GM21367 (cell line): Measurements from ENCODE around the gene LARP7.
"Not testable (repeated sequence)": the region's sequence is repeated elsewhere in the genome, so short reads cannot be mapped to it uniquely, and the experiment has no call there.

Experiments
- ATAC-seq: cut with Tn5 transposase; IDR thresholded peaks from one replicate; pipeline ENCODE4 v1.9.1; 2021; ENCODE audit not compliant: unreplicated experiment

LARP7 gene

GRCh38 chr4:112649055-112649408 lies 12.1 kb downstream of the LARP7 start:
- no peak for ATAC-seq

DNA sequence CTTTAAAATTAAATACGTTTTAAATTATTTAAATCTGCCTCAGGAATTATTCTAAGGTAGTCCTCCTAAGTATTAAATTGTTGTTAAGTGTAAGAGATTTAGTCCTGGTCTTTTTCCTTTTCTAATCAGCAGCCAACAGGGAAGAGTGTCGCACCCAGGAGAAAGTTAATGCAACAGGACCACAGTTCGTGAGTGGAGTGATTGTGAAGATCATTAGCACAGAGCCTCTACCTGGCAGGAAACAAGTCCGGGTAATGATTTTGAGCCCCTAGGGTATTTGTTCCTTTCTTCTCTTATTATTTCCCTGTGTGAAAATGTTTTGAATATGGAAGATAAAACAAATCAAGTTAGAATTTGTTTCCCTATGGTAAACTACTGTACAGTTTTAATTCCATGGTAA lies 13.4 kb downstream of the LARP7 start:
- no peak for ATAC-seq

GRCh38 chr4:112651641-112652040 lies 14.7 kb downstream of the LARP7 start:
- no peak for ATAC-seq

DNA sequence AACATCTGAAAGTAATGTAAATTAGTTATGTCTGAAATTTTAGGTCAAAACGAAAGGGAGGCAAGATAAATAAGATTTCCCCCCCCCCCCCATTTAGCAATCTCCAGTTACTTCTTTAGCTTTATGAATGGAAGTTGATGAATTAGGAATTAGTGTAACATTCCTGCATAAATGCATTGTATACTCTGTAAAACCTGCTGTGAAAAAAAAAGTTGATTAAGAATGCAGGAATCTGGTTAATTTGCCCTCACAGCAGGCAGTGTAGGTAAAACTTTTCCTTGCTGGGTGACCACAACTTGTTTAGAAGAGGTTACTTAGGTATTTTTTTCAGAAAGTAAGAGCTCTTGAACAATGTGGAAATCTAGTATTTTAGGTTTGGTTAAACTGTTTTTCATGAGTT lies 15.3 kb downstream of the LARP7 start:
- no peak for ATAC-seq

DNA sequence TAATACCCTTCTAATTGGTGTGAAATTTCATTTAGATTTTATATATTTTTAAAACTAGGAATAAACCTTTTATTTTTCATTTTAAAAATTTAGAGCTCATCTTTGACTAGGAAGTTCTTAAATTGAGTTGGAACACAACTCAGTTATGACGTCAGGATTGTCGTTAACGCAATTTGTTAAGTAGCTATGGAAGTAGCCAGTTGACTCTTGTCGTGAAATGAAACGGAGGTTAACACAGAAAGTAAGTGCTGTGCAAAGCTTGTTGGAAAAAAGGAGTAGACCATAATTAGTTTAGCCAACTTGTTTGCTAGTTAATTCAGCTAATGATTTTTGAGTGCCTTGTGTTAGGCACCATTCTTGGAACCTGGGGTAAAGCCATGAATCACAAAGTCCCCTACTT lies 18.3 kb downstream of the LARP7 start:
- ATAC-seq: no peak

DNA sequence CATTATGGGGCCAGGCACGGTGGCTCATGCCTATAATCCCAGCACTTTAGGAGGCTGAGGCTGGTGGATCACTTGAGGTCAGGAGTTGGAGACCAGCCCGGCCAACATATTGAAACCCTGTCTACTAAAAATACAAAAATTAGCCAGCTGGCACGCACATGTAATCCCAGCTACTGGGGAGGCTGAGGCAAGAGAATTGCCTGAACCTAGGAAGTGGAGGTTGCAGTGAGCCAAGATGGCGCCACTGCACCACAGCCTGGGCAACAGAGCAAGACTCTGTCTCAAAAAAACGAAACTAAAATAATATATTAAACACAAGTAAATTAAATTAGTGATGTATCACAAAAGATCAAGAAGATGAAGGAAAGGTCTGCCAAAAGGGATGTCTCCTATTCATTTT lies 19.2 kb downstream of the LARP7 start:
- not testable (repeated sequence) for ATAC-seq

DNA sequence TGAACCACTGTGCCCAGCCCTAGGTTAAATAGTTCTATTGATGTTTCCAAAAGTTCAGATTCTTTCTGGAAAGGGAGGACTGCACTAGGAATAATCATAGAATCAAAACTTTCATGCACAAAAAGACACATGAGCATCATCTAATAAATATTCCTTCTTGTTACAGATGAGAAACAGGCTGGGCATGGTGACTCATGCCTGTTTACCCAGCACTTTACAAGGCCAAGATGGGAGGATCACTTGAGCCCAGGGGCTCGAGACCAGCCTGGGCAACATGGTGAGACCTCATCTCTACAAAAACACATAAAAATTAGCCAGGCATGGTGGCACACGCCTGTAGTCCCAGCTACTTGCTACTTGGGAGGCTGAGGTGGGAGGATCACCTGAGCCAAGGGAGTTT lies 27.7 kb downstream of the LARP7 start:
- no peak for ATAC-seq

- no peak for ATAC-seq
These were observed 31.2 kb downstream of the LARP7 start for GRCh38 chr4:112668131-112668530.

DNA sequence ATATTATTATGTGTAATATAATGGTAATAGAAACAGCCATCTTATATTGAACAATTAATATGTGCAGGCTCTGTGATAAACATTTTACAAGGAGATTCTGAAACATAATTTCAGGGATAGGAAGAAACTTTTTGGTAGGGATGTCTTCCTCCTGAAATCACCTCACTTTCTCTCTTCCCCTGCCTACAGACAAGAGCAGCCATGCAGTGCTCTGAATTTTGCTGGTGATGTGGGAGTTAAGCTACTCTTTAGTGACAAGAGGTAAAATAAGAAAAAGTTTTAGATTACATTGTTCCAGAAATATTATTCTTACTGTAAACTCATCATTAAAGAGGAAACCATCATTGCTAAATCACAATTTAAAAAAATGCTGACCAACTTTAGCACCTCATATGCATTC lies 36.1 kb downstream of the LARP7 start:
- ATAC-seq: no peak

DNA sequence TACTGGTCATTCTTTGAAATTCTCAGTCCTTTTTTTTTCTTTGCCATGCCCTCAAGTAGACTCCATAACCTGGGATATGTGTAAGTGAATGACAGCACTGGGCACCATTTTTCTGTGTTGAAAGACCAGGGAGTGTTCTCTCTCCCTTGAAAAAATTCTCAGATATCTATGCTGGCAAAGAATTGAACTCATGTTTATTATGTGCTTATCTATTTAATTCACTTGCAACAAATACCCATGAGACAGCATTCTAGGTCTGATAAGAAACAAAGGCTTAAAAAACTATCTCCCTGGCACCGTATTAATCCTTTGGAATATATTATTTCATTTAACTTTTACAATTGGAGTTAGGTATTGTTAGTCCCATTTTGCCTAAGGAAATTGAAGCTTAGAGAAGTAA lies 36.7 kb downstream of the LARP7 start:
- ATAC-seq: no peak

DNA sequence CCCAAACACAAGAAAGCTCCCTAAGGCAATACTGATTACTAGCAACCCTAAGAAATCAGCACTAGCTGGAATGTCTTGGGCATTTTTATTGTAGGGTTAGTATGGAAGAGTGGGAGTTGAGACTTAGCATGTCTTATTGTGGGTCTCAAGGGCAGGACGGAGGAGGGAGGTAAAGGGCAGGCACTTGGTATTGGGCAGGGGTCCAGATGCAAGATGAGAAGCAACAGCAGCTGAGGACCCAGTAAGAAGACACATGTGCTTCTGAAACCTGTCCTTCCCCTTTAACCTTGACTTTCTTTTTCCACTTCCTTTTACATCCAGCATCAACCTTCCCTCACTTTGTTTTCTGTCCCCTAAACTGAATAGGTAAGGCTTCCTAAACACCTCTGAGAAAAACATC lies 37.4 kb downstream of the LARP7 start:
- ATAC-seq: no peak

- ATAC-seq: no peak
These were observed 40.7 kb downstream of the LARP7 start for GRCh38 chr4:112677519-112678091.

GRCh38 chr4:112680996-112681395 lies 44.1 kb downstream of the LARP7 start:
- ATAC-seq: no peak

- no peak for ATAC-seq
These were observed 56.6 kb downstream of the LARP7 start for GRCh38 chr4:112693507-112693906.

- no peak for ATAC-seq
These were observed 63.7 kb downstream of the LARP7 start for GRCh38 chr4:112700679-112701078.

DNA sequence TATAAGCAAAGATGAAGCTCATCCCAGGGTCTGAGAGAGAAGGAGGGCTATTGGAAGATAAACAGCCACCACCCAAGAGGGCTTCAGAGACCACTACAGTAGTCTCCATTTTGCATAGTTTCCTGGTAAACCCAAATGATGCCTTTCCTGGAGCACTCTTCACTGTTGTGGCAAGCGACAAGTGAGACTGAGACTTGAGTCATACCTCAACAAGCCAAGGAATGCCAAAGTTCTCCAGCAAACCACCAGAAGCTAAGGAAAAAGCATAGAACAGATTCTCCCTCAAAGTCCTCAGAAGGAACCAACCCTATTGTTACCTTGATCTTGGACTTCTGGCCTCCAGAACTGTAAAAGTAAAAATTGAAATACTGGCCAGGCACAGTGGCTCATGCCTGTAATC lies 65.9 kb downstream of the LARP7 start:
- ATAC-seq: no peak

DNA sequence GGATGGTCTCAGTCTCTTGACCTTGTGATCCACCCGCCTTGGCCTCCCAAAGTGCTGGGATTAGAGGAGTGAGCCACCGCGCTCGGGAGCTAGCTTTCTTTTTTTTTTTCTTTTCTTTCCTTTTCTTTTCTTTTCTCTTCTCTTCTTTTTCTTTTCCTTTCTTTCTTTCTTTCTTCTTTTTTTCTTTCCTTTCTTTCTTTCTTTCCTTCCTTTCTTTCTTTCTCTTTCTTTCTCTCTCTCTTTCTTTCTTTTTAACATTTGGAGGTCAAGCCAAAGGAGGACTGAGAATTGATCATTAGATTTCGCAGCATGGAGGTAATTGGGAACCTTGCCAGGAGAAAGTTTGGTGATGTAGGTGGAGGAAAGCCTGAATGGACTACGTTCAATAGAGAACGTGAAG lies 67.4 kb downstream of the LARP7 start:
- ATAC-seq: no peak

- ATAC-seq: no peak
These were observed 68.3 kb downstream of the LARP7 start for GRCh38 chr4:112704991-112705845.

DNA sequence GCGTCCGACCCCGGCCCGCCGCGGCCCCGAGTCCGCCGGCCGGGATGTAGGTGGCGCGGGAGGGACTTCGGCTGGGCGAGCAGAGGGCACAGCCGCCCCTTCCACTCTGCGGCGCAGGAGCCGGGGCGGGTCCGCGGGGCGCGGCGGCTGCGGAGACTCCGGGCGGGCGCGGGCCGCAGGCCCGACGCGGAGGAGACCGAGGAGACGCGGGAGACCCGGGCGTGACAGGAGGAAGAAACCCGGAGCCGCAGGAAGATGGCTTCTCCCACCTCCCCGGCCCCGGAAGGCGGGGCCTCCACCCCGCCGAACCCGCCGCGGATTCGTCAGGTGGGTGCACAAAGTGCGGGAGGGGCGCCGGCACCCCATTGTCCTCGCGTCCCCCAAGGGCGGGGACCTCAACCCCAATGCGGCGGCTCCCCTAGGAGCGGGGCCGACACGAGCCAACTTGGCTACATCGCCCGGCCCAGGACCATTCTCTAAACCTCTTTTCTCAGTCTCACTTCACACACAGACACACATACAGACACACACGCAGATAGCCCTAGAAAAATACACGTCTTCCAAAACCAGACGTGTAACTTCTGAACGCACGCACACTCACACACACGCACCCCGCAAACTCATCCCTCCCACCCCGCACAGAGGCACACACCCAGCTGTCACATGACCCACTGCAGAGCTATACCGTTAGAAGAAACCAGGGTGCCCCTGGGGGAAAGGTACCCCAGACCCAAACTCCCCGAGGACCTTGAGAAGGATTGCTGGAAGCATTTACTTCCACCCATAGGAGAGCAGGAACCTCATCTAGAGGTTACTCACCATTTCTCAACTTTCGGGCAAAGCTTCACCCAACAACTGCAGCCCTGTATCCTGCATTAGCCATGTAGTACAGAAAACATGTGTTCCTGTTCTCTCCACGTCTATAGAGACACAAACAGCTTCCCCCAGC lies 69.2 kb downstream of the LARP7 start:
- ATAC-seq: not testable (repeated sequence)

GRCh38 chr4:112706840-112707207 lies 69.9 kb downstream of the LARP7 start:
- no peak for ATAC-seq
